GM12878 (cell line): ENCODE results near the gene EME2. TPM values are rescaled to one million over a fixed set of nuclear protein-coding genes. Genes with fewer than 3 reads are reported as not detected.

Source experiments
- ATAC-seq: fragments of 200-7000 bp; cut with Tn5 transposase; 3 replicates; pipeline ENCODE4 v1.9.1; 2020; ENCODE audit warnings: mild to moderate bottlenecking, moderate library complexity
- BruUV-seq: library from RNA; stranded (reverse); fragments of 400-500 nt; replicated peaks from 2 replicates; lab custom pipeline; 2021; lab: Mats Ljungman, UMichigan
- CTCF ChIA-PET: fragments of 300-600 bp; sonication (Branson Sonifier 250); formaldehyde crosslinking; extraction: SDS; loops from one replicate; lab custom pipeline; 2021; ENCODE audit warnings: inconsistent platforms; lab: Yijun Ruan, JAX
- POLR2A ChIA-PET: fragments of 350-600 bp; formaldehyde crosslinking; extraction: SDS; loops from one replicate; lab custom pipeline; 2021; ENCODE audit warnings: inconsistent platforms; lab: Charles Lee
- RAD21 ChIA-PET: fragments of 300-600 bp; sonication (Branson Sonifier 250); formaldehyde crosslinking; loops from one replicate; lab custom pipeline; 2023; ENCODE audit warnings: antibody characterized with exemption; ENCODE audit not compliant: unreplicated experiment; lab: Charles Lee
- SMC1A ChIA-PET: fragments of 300-600 bp; sonication (Branson Sonifier 250); formaldehyde crosslinking; loops from one replicate; lab custom pipeline; 2023; ENCODE audit not compliant: unreplicated experiment, uncharacterized antibody; lab: Charles Lee
- DNase-seq: peaks from one replicate; pipeline ENCODE4 v3.0.0-alpha.2; 2011; ENCODE audit warnings: low read depth, low spot score
- FAIRE-seq: peaks from 3 replicates; lab custom pipeline; 2011; peaks lifted over from hg19 to GRCh38; lab: Jason Lieb, UNC
- H2AFZ ChIP-seq: 2 replicates; pipeline ENCODE4 v1.6.0; 2011; ENCODE audit warnings: low read depth, low read length, control low read depth; ENCODE audit not compliant: control insufficient read depth
- H3K27ac ChIP-seq: 2 replicates; pipeline ENCODE4 v1.5.1; 2011; ENCODE audit warnings: control low read depth; ENCODE audit not compliant: control insufficient read depth, insufficient read depth
- H3K27me3 ChIP-seq, 2 experiments: replicated peaks in 1 of 2; 2 replicates each; pipeline versions ENCODE4 v1.6.0 to v1.6.1; 2011; ENCODE audit warnings: low read length in 1 of 2; ENCODE audit not compliant: control insufficient read depth in 2 of 2, insufficient read depth in 2 of 2
- H3K36me3 ChIP-seq, 2 experiments: 2 replicates each; pipeline ENCODE4 v1.5.1; 2011; ENCODE audit warnings: low read length in 1 of 2; ENCODE audit not compliant: control insufficient read depth in 2 of 2, insufficient read depth in 2 of 2
- H3K4me1 ChIP-seq: 2 replicates; pipeline ENCODE4 v1.6.1; 2011; ENCODE audit warnings: mild to moderate bottlenecking, low read length, moderate library complexity, mixed read lengths; ENCODE audit not compliant: control insufficient read depth, insufficient read depth
- H3K4me2 ChIP-seq: 2 replicates; pipeline ENCODE4 v1.6.0; 2011; ENCODE audit warnings: control low read depth; ENCODE audit not compliant: control insufficient read depth, insufficient read depth
- H3K4me3 ChIP-seq: fragments of 200-600 bp; sonication (generic); 2 replicates; pipeline ENCODE4 v1.5.1; 2016
- H3K79me2 ChIP-seq: 2 replicates; pipeline ENCODE4 v1.6.0; 2011; ENCODE audit warnings: low read length; ENCODE audit not compliant: control insufficient read depth, insufficient read depth
- H3K9ac ChIP-seq: 2 replicates; pipeline ENCODE4 v1.8.0; 2011; ENCODE audit warnings: low read length, control low read depth, mixed read lengths; ENCODE audit not compliant: control insufficient read depth, insufficient read depth
- H3K9me3 ChIP-seq: replicated peaks from 3 replicates; pipeline ENCODE4 v1.5.1; 2011; ENCODE audit warnings: mild to moderate bottlenecking, low read length; ENCODE audit not compliant: control insufficient read depth, insufficient read depth
- H4K20me1 ChIP-seq: 2 replicates; pipeline ENCODE4 v1.6.0; 2011; ENCODE audit not compliant: control insufficient read depth, insufficient read depth
- BHLHE40 ChIP-seq, 2 experiments: fragments of 450-650 bp in 1 of 2; IDR thresholded peaks; 2 replicates each; pipeline ENCODE4 v1.6.1; 2011 to 2017; ENCODE audit warnings: low read depth in 2 of 2, borderline replicate concordance in 1 of 2, improper control_type of control experiment in 1 of 2, low read length in 1 of 2, mild to moderate bottlenecking in 1 of 2
- CHD4 ChIP-seq: fragments of 200-600 bp; sonication (generic); IDR thresholded peaks from 2 replicates; pipeline ENCODE4 v1.6.1; 2016; ENCODE audit warnings: mild to moderate bottlenecking
- CREM ChIP-seq: IDR thresholded peaks from 2 replicates; pipeline ENCODE4 v1.6.1; 2014; ENCODE audit warnings: antibody characterized with exemption, low read depth
- FOS ChIP-seq: IDR thresholded peaks from 3 replicates; pipeline ENCODE4 v1.6.1; 2011; ENCODE audit warnings: borderline replicate concordance; ENCODE audit not compliant: insufficient read length; ENCODE audit errors: extremely low read depth
- IKZF2 ChIP-seq, 2 experiments: fragments of 450-650 bp; IDR thresholded peaks; 2 replicates each; pipeline ENCODE4 v1.6.1; 2017; ENCODE audit warnings: mild to moderate bottlenecking in 2 of 2, moderate library complexity in 2 of 2
- IRF5 ChIP-seq: fragments of 450-650 bp; IDR thresholded peaks from 2 replicates; pipeline ENCODE4 v1.6.1; 2017; ENCODE audit warnings: borderline replicate concordance
- MEF2B ChIP-seq: fragments of 450-650 bp; IDR thresholded peaks from 2 replicates; pipeline ENCODE4 v1.6.1; 2018; ENCODE audit warnings: mild to moderate bottlenecking, moderate library complexity; ENCODE audit not compliant: partially characterized antibody, poor library complexity, severe bottlenecking
- NBN ChIP-seq: fragments of 450-650 bp; IDR thresholded peaks from 2 replicates; pipeline ENCODE4 v1.6.1; 2016
- PKNOX1 ChIP-seq: fragments of 450-650 bp; IDR thresholded peaks from 2 replicates; pipeline ENCODE4 v1.6.1; 2016; ENCODE audit warnings: mild to moderate bottlenecking
- POLR2A ChIP-seq: IDR thresholded peaks from 2 replicates; pipeline ENCODE4 v1.6.1; 2011; ENCODE audit warnings: low read depth, mild to moderate bottlenecking, low read length
- POU2F2 ChIP-seq: IDR thresholded peaks from 3 replicates; pipeline ENCODE4 v1.6.1; 2011; ENCODE audit warnings: low read depth, mild to moderate bottlenecking, low read length, borderline replicate concordance
- RAD21 ChIP-seq: IDR thresholded peaks from 2 replicates; pipeline ENCODE4 v1.6.1; 2011; ENCODE audit warnings: mild to moderate bottlenecking, low read depth, low read length, moderate library complexity; ENCODE audit not compliant: insufficient read depth
- RFX5 ChIP-seq: IDR thresholded peaks from 2 replicates; pipeline ENCODE4 v1.6.1; 2011; ENCODE audit warnings: low read depth, low read length, improper control_type of control experiment
- SIN3A ChIP-seq: IDR thresholded peaks from 2 replicates; pipeline ENCODE4 v1.6.1; 2012; ENCODE audit warnings: low read depth, low read length, improper control_type of control experiment
- SMC3 ChIP-seq: IDR thresholded peaks from 2 replicates; pipeline ENCODE4 v1.6.1; 2011; ENCODE audit warnings: low read length, improper control_type of control experiment, borderline replicate concordance
- STAT1 ChIP-seq: fragments of 450-650 bp; conservative IDR thresholded peaks from 2 replicates; pipeline ENCODE4 v1.6.1; 2014; ENCODE audit warnings: antibody characterized with exemption, mild to moderate bottlenecking
- SUZ12 ChIP-seq: fragments of 200-600 bp; sonication (generic); IDR thresholded peaks from one replicate; pipeline ENCODE4 v1.6.1; 2018; ENCODE audit warnings: antibody characterized with exemption, mild to moderate bottlenecking; ENCODE audit not compliant: unreplicated experiment
- ZBED1 ChIP-seq: IDR thresholded peaks from 2 replicates; pipeline ENCODE4 v1.6.1; 2016; ENCODE audit warnings: borderline replicate concordance
- WGBS: methylation state at CpG from one replicate; pipeline ENCODE4 v1.1.6; 2016; ENCODE audit warnings: low lambda C conversion rate; ENCODE audit not compliant: insufficient replicate concordance, insufficient coverage; ENCODE audit errors: missing lambda C conversion rate; 5-methylcytosine and 5-hydroxymethylcytosine counted together
- in situ Hi-C: fragments of 300-500 bp; cut with MboI; formaldehyde crosslinking; loops from 9 replicates; pipeline ENCODE4 v1.14.3; 2018; ENCODE audit warnings: mixed read lengths
- intact Hi-C: fragments of 100-400 bp; cut with micrococcal nuclease; formaldehyde crosslinking; loops from one replicate; pipeline ENCODE4 v1.14.2; 2022; ENCODE audit not compliant: unreplicated experiment
- polyA plus RNA-seq, 11 experiments: library from polyadenylated mRNA; depleted of rRNA in 4 of 11; unstranded in 6 of 11; stranded (reverse) in 5 of 11; fragments of >200 nt; fragmentation: Nextera tagmentation in 4 of 11; fragmentation: Illumina TruSeq in 1 of 11; extraction: Ambion mirVana in 4 of 11; extraction: Trizol in 1 of 11; gene quantifications; 1 replicate in 1 of 11; 2 replicates in 10 of 11; pipeline versions ENCODE4 v1.2.1 to v1.2.3, GENCODE V29; 2011 to 2016; ENCODE audit warnings: inconsistent platforms in 2 of 11, missing spikeins in 2 of 11, low read depth in 1 of 11
- total RNA-seq, 4 experiments: library from RNA; depleted of rRNA in 3 of 4; stranded (reverse); fragments of >200 nt in 3 of 4; fragmentation: Illumina TruSeq in 1 of 4; extraction: Trizol in 1 of 4; gene quantifications; 2 replicates each; pipeline versions ENCODE4 v1.2.1 to v1.2.3, GENCODE V29; 2013 to 2021

EME2 gene
- total and polyA plus RNA-seq, 10 of the 15 experiments (the other 5 are each of a cell fraction or from before 2014, with no cell fraction given): 0.29 to 16.9 (median 4.1) TPM

GRCh38 chr16:1821861-1822611, 49.4 kb downstream of the EME2 start:
- H3K4me1 ChIP-seq: no peaks in the 10 kb centered on the region
- no peak for DNase-seq
- POLR2A ChIA-PET: no interaction called here
- no peak overlapping the region for H3K4me2 ChIP-seq
- H3K27me3 ChIP-seq: no peaks in the 10 kb centered on the region
- H3K4me3 ChIP-seq: no peak overlapping the region
- in situ Hi-C loops: no loop called here
- TF ChIP-seq PKNOX1: no peak
- TF ChIP-seq BHLHE40 (IDR thresholded peaks at IDR 0.05; ENCODE audit: borderline replicate concordance in 1 of 2, low read depth in 2 of 2, low read length in 1 of 2): no peak
- TF ChIP-seq FOS: no peak
- no peak for TF ChIP-seq RAD21
- TF ChIP-seq IKZF2 (IDR thresholded peaks at IDR 0.05): no peak
- no peak for TF ChIP-seq RFX5
- no peak for TF ChIP-seq CHD4
- no peak for TF ChIP-seq MEF2B
- no peak for TF ChIP-seq SUZ12
- TF ChIP-seq ZBED1: no peak
- no peak for TF ChIP-seq SMC3
- TF ChIP-seq POLR2A: no peak
- no peak for TF ChIP-seq STAT1
- TF ChIP-seq POU2F2: no peak
- no peak for TF ChIP-seq IRF5
- no peak for TF ChIP-seq NBN
- TF ChIP-seq CREM: no peak
- no peak for TF ChIP-seq SIN3A
- TF ChIP-seq, all 136 proteins: peak for 0
- Histone ChIP-seq H3K79me2 (peaks cover under 1% of the 10 kb centered on the region), H4K20me1 (no peaks in the 10 kb centered on the region), H3K36me3 (no peaks in the 10 kb centered on the region), H3K9ac (no peak overlapping the region), H2AFZ (no peak overlapping the region), H3K27ac (no peak overlapping the region), H3K9me3 (no peaks in the 10 kb centered on the region)
- intact Hi-C loops: no loop called here
- ChIA-PET SMC1A (no interaction called here), CTCF (no interaction called here), RAD21 (no interaction called here)
- WGBS: 67% methylated on average over 21 of the region's 24 CpGs
- no TSS peak for BruUV-seq
- FAIRE-seq: no peak
- ATAC-seq: no peak
